ENCODE measurements around the gene SKA2. TPM values are rescaled to one million over a fixed set of nuclear protein-coding genes. Genes with fewer than 3 reads are reported as not detected.

SKA2 gene
- total and polyA plus RNA-seq, 2 of the 8 experiments (the other 6 are each of a cell fraction or from before 2014, with no cell fraction given), result 15.6 to 95.8 TPM

- TF ChIP-seq, protein P1, sequence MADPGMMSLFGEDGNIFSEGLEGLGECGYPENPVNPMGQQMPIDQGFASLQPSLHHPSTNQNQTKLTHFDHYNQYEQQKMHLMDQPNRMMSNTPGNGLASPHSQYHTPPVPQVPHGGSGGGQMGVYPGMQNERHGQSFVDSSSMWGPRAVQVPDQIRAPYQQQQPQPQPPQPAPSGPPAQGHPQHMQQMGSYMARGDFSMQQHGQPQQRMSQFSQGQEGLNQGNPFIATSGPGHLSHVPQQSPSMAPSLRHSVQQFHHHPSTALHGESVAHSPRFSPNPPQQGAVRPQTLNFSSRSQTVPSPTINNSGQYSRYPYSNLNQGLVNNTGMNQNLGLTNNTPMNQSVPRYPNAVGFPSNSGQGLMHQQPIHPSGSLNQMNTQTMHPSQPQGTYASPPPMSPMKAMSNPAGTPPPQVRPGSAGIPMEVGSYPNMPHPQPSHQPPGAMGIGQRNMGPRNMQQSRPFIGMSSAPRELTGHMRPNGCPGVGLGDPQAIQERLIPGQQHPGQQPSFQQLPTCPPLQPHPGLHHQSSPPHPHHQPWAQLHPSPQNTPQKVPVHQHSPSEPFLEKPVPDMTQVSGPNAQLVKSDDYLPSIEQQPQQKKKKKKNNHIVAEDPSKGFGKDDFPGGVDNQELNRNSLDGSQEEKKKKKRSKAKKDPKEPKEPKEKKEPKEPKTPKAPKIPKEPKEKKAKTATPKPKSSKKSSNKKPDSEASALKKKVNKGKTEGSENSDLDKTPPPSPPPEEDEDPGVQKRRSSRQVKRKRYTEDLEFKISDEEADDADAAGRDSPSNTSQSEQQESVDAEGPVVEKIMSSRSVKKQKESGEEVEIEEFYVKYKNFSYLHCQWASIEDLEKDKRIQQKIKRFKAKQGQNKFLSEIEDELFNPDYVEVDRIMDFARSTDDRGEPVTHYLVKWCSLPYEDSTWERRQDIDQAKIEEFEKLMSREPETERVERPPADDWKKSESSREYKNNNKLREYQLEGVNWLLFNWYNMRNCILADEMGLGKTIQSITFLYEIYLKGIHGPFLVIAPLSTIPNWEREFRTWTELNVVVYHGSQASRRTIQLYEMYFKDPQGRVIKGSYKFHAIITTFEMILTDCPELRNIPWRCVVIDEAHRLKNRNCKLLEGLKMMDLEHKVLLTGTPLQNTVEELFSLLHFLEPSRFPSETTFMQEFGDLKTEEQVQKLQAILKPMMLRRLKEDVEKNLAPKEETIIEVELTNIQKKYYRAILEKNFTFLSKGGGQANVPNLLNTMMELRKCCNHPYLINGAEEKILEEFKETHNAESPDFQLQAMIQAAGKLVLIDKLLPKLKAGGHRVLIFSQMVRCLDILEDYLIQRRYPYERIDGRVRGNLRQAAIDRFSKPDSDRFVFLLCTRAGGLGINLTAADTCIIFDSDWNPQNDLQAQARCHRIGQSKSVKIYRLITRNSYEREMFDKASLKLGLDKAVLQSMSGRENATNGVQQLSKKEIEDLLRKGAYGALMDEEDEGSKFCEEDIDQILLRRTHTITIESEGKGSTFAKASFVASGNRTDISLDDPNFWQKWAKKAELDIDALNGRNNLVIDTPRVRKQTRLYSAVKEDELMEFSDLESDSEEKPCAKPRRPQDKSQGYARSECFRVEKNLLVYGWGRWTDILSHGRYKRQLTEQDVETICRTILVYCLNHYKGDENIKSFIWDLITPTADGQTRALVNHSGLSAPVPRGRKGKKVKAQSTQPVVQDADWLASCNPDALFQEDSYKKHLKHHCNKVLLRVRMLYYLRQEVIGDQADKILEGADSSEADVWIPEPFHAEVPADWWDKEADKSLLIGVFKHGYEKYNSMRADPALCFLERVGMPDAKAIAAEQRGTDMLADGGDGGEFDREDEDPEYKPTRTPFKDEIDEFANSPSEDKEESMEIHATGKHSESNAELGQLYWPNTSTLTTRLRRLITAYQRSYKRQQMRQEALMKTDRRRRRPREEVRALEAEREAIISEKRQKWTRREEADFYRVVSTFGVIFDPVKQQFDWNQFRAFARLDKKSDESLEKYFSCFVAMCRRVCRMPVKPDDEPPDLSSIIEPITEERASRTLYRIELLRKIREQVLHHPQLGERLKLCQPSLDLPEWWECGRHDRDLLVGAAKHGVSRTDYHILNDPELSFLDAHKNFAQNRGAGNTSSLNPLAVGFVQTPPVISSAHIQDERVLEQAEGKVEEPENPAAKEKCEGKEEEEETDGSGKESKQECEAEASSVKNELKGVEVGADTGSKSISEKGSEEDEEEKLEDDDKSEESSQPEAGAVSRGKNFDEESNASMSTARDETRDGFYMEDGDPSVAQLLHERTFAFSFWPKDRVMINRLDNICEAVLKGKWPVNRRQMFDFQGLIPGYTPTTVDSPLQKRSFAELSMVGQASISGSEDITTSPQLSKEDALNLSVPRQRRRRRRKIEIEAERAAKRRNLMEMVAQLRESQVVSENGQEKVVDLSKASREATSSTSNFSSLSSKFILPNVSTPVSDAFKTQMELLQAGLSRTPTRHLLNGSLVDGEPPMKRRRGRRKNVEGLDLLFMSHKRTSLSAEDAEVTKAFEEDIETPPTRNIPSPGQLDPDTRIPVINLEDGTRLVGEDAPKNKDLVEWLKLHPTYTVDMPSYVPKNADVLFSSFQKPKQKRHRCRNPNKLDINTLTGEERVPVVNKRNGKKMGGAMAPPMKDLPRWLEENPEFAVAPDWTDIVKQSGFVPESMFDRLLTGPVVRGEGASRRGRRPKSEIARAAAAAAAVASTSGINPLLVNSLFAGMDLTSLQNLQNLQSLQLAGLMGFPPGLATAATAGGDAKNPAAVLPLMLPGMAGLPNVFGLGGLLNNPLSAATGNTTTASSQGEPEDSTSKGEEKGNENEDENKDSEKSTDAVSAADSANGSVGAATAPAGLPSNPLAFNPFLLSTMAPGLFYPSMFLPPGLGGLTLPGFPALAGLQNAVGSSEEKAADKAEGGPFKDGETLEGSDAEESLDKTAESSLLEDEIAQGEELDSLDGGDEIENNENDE (IDR thresholded peaks at IDR 0.05; ENCODE audit: insufficient replicate concordance, low read length), result no peak
- TF ChIP-seq, protein P2, sequence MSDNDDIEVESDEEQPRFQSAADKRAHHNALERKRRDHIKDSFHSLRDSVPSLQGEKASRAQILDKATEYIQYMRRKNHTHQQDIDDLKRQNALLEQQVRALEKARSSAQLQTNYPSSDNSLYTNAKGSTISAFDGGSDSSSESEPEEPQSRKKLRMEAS (IDR thresholded peaks at IDR 0.05), result peak; percentile 45
- TF ChIP-seq RAD21 (IDR thresholded peaks at IDR 0.05 in 1 of 2, conservative IDR thresholded peaks at IDR 0.05 in 1 of 2; ENCODE audit: low read depth in 2 of 2, low read length in 2 of 2) (no peak), SIN3A (conservative IDR thresholded peaks at IDR 0.05 in 1 of 2, IDR thresholded peaks at IDR 0.05 in 1 of 2; ENCODE audit: low read depth in 1 of 2, low read length in 2 of 2) (peak; percentile 40 to 92; a peak in 3 of 4 replicates), BCL11A (IDR thresholded peaks at IDR 0.05; ENCODE audit: low read depth in 2 of 2, low read length in 2 of 2) (no peak), RXRA (IDR thresholded peaks at IDR 0.05; ENCODE audit: insufficient read depth, low read depth, low read length) (no peak), POLR2AphosphoS5 (IDR thresholded peaks at IDR 0.05; ENCODE audit: low read depth, low read length) (peak; percentile 64), CREB1 (IDR thresholded peaks at IDR 0.05) (no peak; the same call in none of the 2 replicates), TEAD4 (IDR thresholded peaks at IDR 0.05; ENCODE audit: low read depth, low read length) (peak; percentile 100), JUND (IDR thresholded peaks at IDR 0.05; ENCODE audit: low read length) (peak; percentile 20; the same call in 1 of the 2 replicates)
Observed at GRCh38 chr17:59154721-59155438, at the start of gene SKA2 (continued).
